Measurements from ENCODE around the gene ENAH.

The ENAH gene

GRCh38 chr1:225460021-225460736, 192.7 kb downstream of the ENAH start:
- DNase-seq (ENCODE audit: low read depth in 1 of 2, low spot score in 1 of 2) = no peak
- no peak for TF ChIP-seq JUND (IDR thresholded peaks at IDR 0.05; ENCODE audit: low read depth)
- in situ Hi-C loops (cut with HindIII; ENCODE audit: low pct_unique_long_range_greater_than_20kb, low sequenced_read_pairs) = no loop called here

GRCh38 chr1:225458222-225458631, 194.7 kb downstream of the ENAH start:
- no peak for TF ChIP-seq JUND (IDR thresholded peaks at IDR 0.05; ENCODE audit: low read depth)
- in situ Hi-C loops (cut with HindIII; ENCODE audit: low pct_unique_long_range_greater_than_20kb, low sequenced_read_pairs) = no loop called here
- DNase-seq (ENCODE audit: low read depth in 1 of 2, low spot score in 1 of 2) = no peak

GRCh38 chr1:225454733-225455132, 198.2 kb downstream of the ENAH start:
- no peak for TF ChIP-seq JUND (IDR thresholded peaks at IDR 0.05; ENCODE audit: low read depth)
- in situ Hi-C loops (cut with HindIII; ENCODE audit: low pct_unique_long_range_greater_than_20kb, low sequenced_read_pairs) = no loop called here
- DNase-seq (ENCODE audit: low read depth in 1 of 2, low spot score in 1 of 2) = peak in 1 of 2 experiments; percentile 71

GRCh38 chr1:225453797-225454648, 198.9 kb downstream of the ENAH start:
- in situ Hi-C loops (cut with HindIII; ENCODE audit: low pct_unique_long_range_greater_than_20kb, low sequenced_read_pairs) = no loop called here
- TF ChIP-seq JUND (IDR thresholded peaks at IDR 0.05; ENCODE audit: low read depth) = no peak
- DNase-seq (ENCODE audit: low read depth in 1 of 2, low spot score in 1 of 2) = peak in 1 of 2 experiments; percentile 92

GRCh38 chr1:225451840-225452515, 200.9 kb downstream of the ENAH start:
- DNase-seq (ENCODE audit: low read depth in 1 of 2, low spot score in 1 of 2) = no peak
- in situ Hi-C loops (cut with HindIII; ENCODE audit: low pct_unique_long_range_greater_than_20kb, low sequenced_read_pairs) = no loop called here
- no peak for TF ChIP-seq JUND (IDR thresholded peaks at IDR 0.05; ENCODE audit: low read depth)

GRCh38 chr1:225451340-225451739, 201.6 kb downstream of the ENAH start:
- DNase-seq (ENCODE audit: low read depth in 1 of 2, low spot score in 1 of 2) = no peak
- no peak for TF ChIP-seq JUND (IDR thresholded peaks at IDR 0.05; ENCODE audit: low read depth)
- in situ Hi-C loops (cut with HindIII; ENCODE audit: low pct_unique_long_range_greater_than_20kb, low sequenced_read_pairs) = no loop called here

GRCh38 chr1:225450491-225451191, 202.3 kb downstream of the ENAH start:
- in situ Hi-C loops (cut with HindIII; ENCODE audit: low pct_unique_long_range_greater_than_20kb, low sequenced_read_pairs) = no loop called here
- peak in 1 of 2 experiments; percentile 90 for DNase-seq (ENCODE audit: low read depth in 1 of 2, low spot score in 1 of 2)
- TF ChIP-seq JUND (IDR thresholded peaks at IDR 0.05; ENCODE audit: low read depth) = no peak

GRCh38 chr1:225449774-225450173, 203.1 kb downstream of the ENAH start:
- DNase-seq (ENCODE audit: low read depth in 1 of 2, low spot score in 1 of 2) = no peak
- in situ Hi-C loops (cut with HindIII; ENCODE audit: low pct_unique_long_range_greater_than_20kb, low sequenced_read_pairs) = no loop called here
- TF ChIP-seq JUND (IDR thresholded peaks at IDR 0.05; ENCODE audit: low read depth) = no peak

GRCh38 chr1:225449261-225449660, 203.7 kb downstream of the ENAH start:
- TF ChIP-seq JUND (IDR thresholded peaks at IDR 0.05; ENCODE audit: low read depth) = no peak
- in situ Hi-C loops (cut with HindIII; ENCODE audit: low pct_unique_long_range_greater_than_20kb, low sequenced_read_pairs) = no loop called here
- no peak for DNase-seq (ENCODE audit: low read depth in 1 of 2, low spot score in 1 of 2)

GRCh38 chr1:225448146-225448805, 204.6 kb downstream of the ENAH start:
- DNase-seq (ENCODE audit: low read depth in 1 of 2, low spot score in 1 of 2) = no peak
- in situ Hi-C loops (cut with HindIII; ENCODE audit: low pct_unique_long_range_greater_than_20kb, low sequenced_read_pairs) = no loop called here
- no peak for TF ChIP-seq JUND (IDR thresholded peaks at IDR 0.05; ENCODE audit: low read depth)

GRCh38 chr1:225447650-225448089, 205.3 kb downstream of the ENAH start:
- no peak for TF ChIP-seq JUND (IDR thresholded peaks at IDR 0.05; ENCODE audit: low read depth)
- in situ Hi-C loops (cut with HindIII; ENCODE audit: low pct_unique_long_range_greater_than_20kb, low sequenced_read_pairs) = no loop called here
- DNase-seq (ENCODE audit: low read depth in 1 of 2, low spot score in 1 of 2) = no peak
